GM12872 (cell line): ENCODE measurements around the gene NCAPD2.

ENCODE experiments used
- CTCF ChIP-seq: IDR thresholded peaks from 3 replicates; pipeline ENCODE4 v1.5.1; 2011; ENCODE audit warnings: low read depth, mild to moderate bottlenecking, low read length, moderate library complexity; ENCODE audit not compliant: insufficient read depth

The NCAPD2 gene

GRCh38 chr12:6574576-6575295 is 80.8 kb downstream of the NCAPD2 start:
- no peak for TF ChIP-seq CTCF

GRCh38 chr12:6575648-6576047 is 81.7 kb downstream of the NCAPD2 start:
- TF ChIP-seq CTCF: no peak
